GM12891 (cell line): Measurements from ENCODE around the gene SDC3.

Source experiments
- POLR2A ChIP-seq: IDR thresholded peaks from 2 replicates; pipeline ENCODE4 v1.6.1; 2011; ENCODE audit warnings: low read depth, low read length, control low read depth
- POLR2AphosphoS5 ChIP-seq: IDR thresholded peaks from 2 replicates; pipeline ENCODE4 v1.6.1; 2011; ENCODE audit warnings: low read depth, low read length, control low read depth
- SPI1 ChIP-seq: IDR thresholded peaks from 2 replicates; pipeline ENCODE4 v1.6.1; 2011; ENCODE audit warnings: low read depth, low read length, control low read depth

- TF ChIP-seq POLR2A, result no peak
- no peak for TF ChIP-seq POLR2AphosphoS5
- TF ChIP-seq SPI1, result no peak
Observed at GRCh38 chr1:30908316-30908695, 252 bp downstream of the SDC3 start.
